Vagina (tissue), 2 donors: Measurements from ENCODE around the gene CLTRN. TPM values are rescaled to one million over a fixed set of nuclear protein-coding genes. Genes with fewer than 3 reads are reported as not detected.

Experiments
- DNase-seq, 2 donors: peaks; one replicate each; pipeline ENCODE4 v3.0.0-alpha.2; 2017; ENCODE audit errors: extremely low spot score in 2 of 2
- H3K27ac ChIP-seq: fragments of 200-600 bp; sonication (generic); one replicate; pipeline ENCODE4 v1.5.1; 2019
- H3K27me3 ChIP-seq: fragments of 200-600 bp; sonication (generic); one replicate; pipeline ENCODE4 v1.5.1; 2019
- H3K36me3 ChIP-seq, 2 donors: fragments of 200-600 bp; sonication (generic); one replicate each; pipeline ENCODE4 v1.5.1; 2017 to 2019
- H3K4me1 ChIP-seq: fragments of 200-600 bp; sonication (generic); one replicate; pipeline ENCODE4 v1.5.1; 2019
- H3K4me3 ChIP-seq, 2 donors: fragments of 200-600 bp; sonication (generic); 1 replicate in 1 of 2; 2 replicates in 1 of 2; pipeline ENCODE4 v1.5.1; 2016 to 2019
- H3K9me3 ChIP-seq: fragments of 200-600 bp; sonication (generic); one replicate; pipeline ENCODE4 v1.5.1; 2019
- POLR2A ChIP-seq, 2 donors: fragments of 450-650 bp; IDR thresholded peaks; one replicate each; pipeline ENCODE4 v1.6.1; 2017; ENCODE audit warnings: antibody characterized with exemption in 2 of 2, mild to moderate bottlenecking in 2 of 2, moderate library complexity in 2 of 2
- POLR2AphosphoS5 ChIP-seq, 2 donors: sonication (generic); formaldehyde crosslinking; IDR thresholded peaks; one replicate each; pipeline ENCODE4 v1.9.0; 2017; ENCODE audit warnings: antibody characterized with exemption in 2 of 2, mild to moderate bottlenecking in 2 of 2, low read depth in 1 of 2; ENCODE audit not compliant: insufficient read depth in 1 of 2
- intact Hi-C: fragments of 100-400 bp; cut with DNase I; formaldehyde crosslinking; loops from one replicate; pipeline ENCODE4 v1.15.1; 2023
- total RNA-seq: library from RNA; depleted of rRNA; stranded (reverse); fragments of >200 nt; gene quantifications from one replicate; pipeline ENCODE4 v1.2.3, GENCODE V29; 2016
- TF ChIP-seq, protein P1 (sequence below), 3 experiments: fragments of 450-650 bp in 2 of 3; fragments of 200-600 bp in 1 of 3; sonication (generic) in 1 of 3; IDR thresholded peaks; one replicate each; pipeline ENCODE4 v1.5.1; 2017 to 2019; ENCODE audit warnings: antibody characterized with exemption in 3 of 3, mild to moderate bottlenecking in 2 of 3, moderate library complexity in 2 of 3

The CLTRN gene
- total RNA-seq, 1 donor from 2014 or later, result not detected

DNA sequence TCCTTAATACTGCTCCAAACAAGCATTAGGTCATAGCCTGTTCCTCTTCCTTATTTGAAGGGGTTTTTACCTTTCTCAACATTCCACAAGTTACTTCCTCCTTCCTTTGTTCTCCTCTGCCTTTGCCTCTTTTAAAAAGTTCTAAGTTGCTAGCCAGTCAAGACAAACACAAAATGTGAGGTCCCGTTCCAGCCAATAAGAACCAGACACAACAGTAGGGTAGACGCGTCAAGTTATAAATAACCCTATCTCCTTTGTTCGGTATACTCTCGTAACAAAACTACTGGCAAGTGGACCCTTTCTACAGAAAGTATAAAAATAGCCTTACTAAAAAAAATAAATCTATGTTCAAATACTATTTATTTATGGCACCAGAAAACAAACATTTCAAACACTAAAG, 57.5 kb downstream of the CLTRN start:
- Histone ChIP-seq H3K9me3 (no peaks in the 10 kb centered on the region), H3K4me3 (no peak overlapping the region), H3K27me3 (no peaks in the 10 kb centered on the region), H3K4me1 (no peaks in the 10 kb centered on the region), H3K27ac (no peak overlapping the region), H3K36me3 (no peaks in the 10 kb centered on the region)
- TF ChIP-seq, protein P1, sequence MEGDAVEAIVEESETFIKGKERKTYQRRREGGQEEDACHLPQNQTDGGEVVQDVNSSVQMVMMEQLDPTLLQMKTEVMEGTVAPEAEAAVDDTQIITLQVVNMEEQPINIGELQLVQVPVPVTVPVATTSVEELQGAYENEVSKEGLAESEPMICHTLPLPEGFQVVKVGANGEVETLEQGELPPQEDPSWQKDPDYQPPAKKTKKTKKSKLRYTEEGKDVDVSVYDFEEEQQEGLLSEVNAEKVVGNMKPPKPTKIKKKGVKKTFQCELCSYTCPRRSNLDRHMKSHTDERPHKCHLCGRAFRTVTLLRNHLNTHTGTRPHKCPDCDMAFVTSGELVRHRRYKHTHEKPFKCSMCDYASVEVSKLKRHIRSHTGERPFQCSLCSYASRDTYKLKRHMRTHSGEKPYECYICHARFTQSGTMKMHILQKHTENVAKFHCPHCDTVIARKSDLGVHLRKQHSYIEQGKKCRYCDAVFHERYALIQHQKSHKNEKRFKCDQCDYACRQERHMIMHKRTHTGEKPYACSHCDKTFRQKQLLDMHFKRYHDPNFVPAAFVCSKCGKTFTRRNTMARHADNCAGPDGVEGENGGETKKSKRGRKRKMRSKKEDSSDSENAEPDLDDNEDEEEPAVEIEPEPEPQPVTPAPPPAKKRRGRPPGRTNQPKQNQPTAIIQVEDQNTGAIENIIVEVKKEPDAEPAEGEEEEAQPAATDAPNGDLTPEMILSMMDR (IDR thresholded peaks at IDR 0.05), result no peak
- no peak for TF ChIP-seq POLR2AphosphoS5 (IDR thresholded peaks at IDR 0.05; ENCODE audit: insufficient read depth in 1 of 2, low read depth in 1 of 2)
- no peak for TF ChIP-seq POLR2A (IDR thresholded peaks at IDR 0.05)
- DNase-seq, result no peak
- intact Hi-C loops, result no loop called here

DNA sequence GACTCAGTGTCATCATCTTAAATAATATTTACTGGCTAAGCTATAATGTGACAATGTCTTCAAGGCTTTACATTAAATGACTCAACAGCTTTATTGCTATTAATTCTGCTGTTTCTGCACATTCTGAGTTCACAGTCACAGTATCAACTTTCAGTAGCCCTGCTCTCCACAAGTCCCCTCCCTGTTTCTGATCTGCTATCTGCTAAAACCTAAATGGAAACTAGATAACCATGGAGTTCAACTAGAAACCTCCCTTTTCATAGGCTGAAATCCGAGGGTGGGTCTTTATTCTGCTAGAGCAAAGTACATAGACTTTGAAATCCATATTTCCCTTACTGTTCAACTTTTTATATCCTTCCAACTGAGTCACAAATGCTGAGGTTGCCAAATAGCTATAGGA, 58.5 kb downstream of the CLTRN start:
- intact Hi-C loops, result no loop called here
- H3K36me3 ChIP-seq, result no peaks in the 10 kb centered on the region
- H3K9me3 ChIP-seq, result no peaks in the 10 kb centered on the region
- DNase-seq, result no peak
- H3K4me1 ChIP-seq, result no peaks in the 10 kb centered on the region
- TF ChIP-seq POLR2A (IDR thresholded peaks at IDR 0.05), result no peak
- TF ChIP-seq, protein P1 (IDR thresholded peaks at IDR 0.05), result no peak
- no peak for TF ChIP-seq POLR2AphosphoS5 (IDR thresholded peaks at IDR 0.05; ENCODE audit: insufficient read depth in 1 of 2, low read depth in 1 of 2)
- H3K27me3 ChIP-seq, result no peaks in the 10 kb centered on the region
- H3K4me3 ChIP-seq, result no peak overlapping the region
- no peak overlapping the region for H3K27ac ChIP-seq

DNA sequence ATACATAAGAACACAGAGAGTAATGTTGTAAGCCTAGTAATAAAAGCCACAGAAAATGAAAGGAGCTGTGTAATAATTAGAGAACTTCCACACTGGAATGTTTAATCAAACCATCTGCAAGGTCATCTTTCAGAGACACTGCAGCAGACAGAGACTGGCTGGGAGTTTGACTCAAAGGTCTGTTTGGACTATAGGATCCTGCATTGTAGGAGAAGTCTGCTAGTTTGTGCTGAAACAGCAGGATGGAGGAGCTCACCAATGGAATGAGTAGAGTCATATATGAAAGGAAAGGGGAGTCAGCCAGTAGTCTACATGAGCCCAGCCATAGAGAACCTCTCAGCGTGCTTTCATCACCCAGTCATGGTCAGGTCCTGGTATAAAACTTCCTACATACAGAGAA, 59.4 kb downstream of the CLTRN start:
- Histone ChIP-seq H3K4me3 (no peak overlapping the region), H3K27ac (no peak overlapping the region), H3K4me1 (no peaks in the 10 kb centered on the region), H3K27me3 (no peaks in the 10 kb centered on the region), H3K9me3 (no peaks in the 10 kb centered on the region), H3K36me3 (no peaks in the 10 kb centered on the region)
- no peak for DNase-seq
- TF ChIP-seq POLR2AphosphoS5 (IDR thresholded peaks at IDR 0.05; ENCODE audit: insufficient read depth in 1 of 2, low read depth in 1 of 2), result no peak
- no peak for TF ChIP-seq POLR2A (IDR thresholded peaks at IDR 0.05)
- TF ChIP-seq, protein P1 (IDR thresholded peaks at IDR 0.05), result no peak
- intact Hi-C loops, result no loop called here

DNA sequence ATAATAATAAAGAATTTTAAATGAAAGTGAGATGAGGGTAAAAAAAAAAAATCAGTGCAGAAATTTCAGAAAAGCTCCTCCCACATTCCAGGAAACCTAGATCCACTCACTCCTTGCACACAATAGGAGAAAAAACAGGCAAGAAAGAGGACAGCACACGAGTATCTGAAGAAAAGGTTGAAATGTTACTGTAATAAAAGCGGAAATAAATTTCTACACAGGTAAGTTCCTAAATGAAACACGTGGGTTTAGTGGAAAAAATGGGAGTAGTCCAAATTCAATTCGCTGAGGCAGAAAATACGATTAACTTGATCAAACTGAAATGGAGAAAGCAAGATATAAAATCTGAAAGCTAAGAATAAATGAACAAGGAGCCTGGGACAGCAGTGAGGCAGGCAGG, 61.8 kb downstream of the CLTRN start:
- H3K4me3 ChIP-seq, result no peak overlapping the region
- no peaks in the 10 kb centered on the region for H3K36me3 ChIP-seq
- no peaks in the 10 kb centered on the region for H3K9me3 ChIP-seq
- no peaks in the 10 kb centered on the region for H3K4me1 ChIP-seq
- no peaks in the 10 kb centered on the region for H3K27me3 ChIP-seq
- intact Hi-C loops, result no loop called here
- DNase-seq, result no peak
- H3K27ac ChIP-seq, result no peak overlapping the region
- TF ChIP-seq POLR2AphosphoS5 (IDR thresholded peaks at IDR 0.05; ENCODE audit: insufficient read depth in 1 of 2, low read depth in 1 of 2), result no peak
- TF ChIP-seq, protein P1 (IDR thresholded peaks at IDR 0.05), result no peak
- TF ChIP-seq POLR2A (IDR thresholded peaks at IDR 0.05), result no peak

DNA sequence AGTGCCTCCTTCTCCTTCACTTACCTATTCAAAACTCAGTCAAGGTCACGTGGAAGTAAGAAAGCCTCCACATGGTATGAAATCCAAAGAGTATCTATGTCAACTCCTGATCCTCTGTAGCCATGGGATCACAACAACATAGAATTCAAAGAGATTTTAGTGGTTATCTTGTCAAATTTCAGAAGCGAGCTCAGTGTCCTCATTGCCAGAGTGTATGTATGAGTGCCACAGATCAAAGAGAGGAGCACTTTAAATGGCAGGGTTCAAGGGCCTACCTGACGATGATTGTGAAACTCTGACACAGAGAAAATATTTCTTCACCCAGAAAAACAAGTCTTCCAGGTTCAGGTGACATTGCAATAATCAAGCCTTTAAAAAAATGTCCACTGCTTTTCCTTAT, 62.7 kb downstream of the CLTRN start:
- TF ChIP-seq, protein P1 (IDR thresholded peaks at IDR 0.05), result no peak
- TF ChIP-seq POLR2A (IDR thresholded peaks at IDR 0.05), result no peak
- no peak for TF ChIP-seq POLR2AphosphoS5 (IDR thresholded peaks at IDR 0.05; ENCODE audit: insufficient read depth in 1 of 2, low read depth in 1 of 2)
- Histone ChIP-seq H3K27ac (no peak overlapping the region), H3K4me3 (no peak overlapping the region), H3K9me3 (no peaks in the 10 kb centered on the region), H3K4me1 (no peaks in the 10 kb centered on the region), H3K27me3 (no peaks in the 10 kb centered on the region), H3K36me3 (no peaks in the 10 kb centered on the region)
- intact Hi-C loops, result no loop called here
- no peak for DNase-seq
